NCI-H748 treated with DMSO at 0.1 percent for 48 hours (cell line): ENCODE measurements around the gene CIDEC.

Experiments used
- DNase-seq: peaks from one replicate; lab custom pipeline; 2025; lab: John Stamatoyannopoulos, UW

CIDEC gene, protein sequence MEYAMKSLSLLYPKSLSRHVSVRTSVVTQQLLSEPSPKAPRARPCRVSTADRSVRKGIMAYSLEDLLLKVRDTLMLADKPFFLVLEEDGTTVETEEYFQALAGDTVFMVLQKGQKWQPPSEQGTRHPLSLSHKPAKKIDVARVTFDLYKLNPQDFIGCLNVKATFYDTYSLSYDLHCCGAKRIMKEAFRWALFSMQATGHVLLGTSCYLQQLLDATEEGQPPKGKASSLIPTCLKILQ

DNA sequence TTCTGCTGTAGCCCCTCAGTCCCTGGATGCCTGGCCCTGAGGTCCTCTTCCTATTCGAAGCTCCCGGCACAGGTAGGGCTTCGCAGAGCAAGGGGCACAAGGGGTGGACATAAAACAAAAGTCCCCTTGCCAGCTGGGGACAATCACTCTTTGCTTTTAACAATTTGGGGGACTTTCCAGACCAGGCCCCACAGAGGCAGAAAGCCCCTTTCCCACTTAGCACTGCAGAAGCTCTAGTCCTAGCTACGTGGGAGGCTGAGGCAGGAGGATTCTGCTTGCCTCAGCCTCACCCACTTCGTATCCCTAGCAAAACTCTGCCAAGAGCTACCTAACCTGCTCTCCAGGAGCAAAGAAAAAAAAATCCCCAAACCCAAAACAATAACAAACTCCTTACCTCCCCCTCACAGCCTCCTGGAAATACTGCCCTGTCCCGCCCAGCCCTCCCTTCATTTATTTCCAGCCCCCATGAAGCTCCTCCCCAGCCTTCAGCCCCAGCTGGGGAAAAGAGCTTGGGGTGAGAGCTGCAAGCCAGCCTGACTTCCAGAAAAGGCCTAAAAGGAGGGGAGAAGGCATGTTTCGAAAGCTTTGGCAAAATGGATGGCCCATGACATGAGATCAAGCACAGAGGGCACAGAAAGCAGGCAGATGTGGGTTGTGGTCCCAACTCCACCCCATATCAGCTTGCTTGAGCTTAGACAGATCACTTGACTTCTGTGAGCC lies at the start of gene CIDEC:
Gene CIDEC (minus strand): TSS at position 424 of the 720 bp plus-strand sequence. CDS start 1,767 bp downstream, outside the sequence.
- DNase-seq: no peak

DNA sequence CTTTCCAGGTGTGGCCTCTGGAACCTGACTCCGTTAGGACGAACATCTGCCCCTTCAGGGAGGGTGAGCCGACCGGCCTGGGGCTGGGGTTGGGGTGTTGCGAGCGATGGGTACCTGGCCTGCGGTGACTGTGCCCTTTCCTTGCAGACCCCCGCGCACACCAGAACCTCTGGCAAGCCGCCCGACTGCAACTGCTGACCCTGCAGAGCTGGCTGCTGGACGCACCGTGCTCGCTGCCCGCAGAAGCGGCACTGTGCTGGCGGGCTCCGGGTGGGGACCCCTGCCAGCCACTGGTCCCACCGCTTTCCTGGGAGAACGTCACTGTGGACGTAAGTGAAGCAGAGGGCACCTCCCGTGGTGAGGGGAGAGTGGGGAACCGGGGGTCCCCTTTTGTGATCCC lies 48.1 kb upstream of the CIDEC start:
- DNase-seq: no peak

DNA sequence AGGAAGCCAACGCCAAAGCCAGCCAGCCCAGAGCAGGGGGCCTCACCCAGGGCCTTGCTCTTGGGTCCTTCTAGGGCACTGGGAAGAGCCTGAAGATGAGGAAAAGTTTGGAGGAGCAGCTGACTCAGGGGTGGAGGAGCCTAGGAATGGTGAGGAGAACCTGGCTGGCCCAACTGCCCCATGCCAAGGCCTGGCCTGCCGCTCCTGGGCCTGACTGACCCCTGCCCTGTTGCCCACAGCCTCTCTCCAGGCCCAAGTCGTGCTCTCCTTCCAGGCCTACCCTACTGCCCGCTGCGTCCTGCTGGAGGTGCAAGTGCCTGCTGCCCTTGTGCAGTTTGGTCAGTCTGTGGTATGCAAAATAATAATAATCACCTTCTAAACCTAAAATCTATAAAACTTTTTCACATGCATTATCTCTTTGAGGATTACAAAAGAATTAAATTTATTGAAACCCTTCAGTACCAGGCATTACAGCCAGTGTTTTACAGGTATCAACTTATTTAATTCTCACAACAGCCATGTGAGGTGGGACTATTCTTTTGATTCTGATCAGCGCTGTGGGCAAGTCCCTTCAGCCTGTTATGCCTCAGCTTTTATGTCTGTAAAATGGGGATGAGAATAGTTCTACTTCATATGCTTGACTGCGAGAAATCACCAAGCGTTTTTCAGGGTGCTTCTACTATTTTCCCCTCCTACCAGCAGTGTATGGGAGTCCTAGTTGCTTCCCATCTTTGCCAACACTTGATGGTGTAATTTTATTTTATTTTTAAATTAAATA lies 38.4 kb upstream of the CIDEC start:
- DNase-seq: no peak

DNA sequence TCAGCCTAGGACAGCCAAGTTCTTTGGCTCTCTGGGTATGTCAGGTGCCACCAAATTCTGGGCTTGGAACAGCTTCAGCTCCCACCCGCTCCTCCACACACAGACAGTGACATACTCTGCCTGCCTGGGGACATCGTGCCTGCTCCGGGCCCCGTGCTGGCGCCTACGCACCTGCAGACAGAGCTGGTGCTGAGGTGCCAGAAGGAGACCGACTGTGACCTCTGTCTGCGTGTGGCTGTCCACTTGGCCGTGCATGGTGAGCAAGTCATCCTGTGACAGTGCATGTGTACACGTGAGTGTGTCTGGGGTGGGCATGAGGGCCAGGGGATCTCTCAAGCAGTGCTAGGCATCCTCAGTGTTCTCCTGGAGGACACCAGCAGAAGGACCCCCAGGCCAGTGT lies 37.8 kb upstream of the CIDEC start:
- no peak for DNase-seq

DNA sequence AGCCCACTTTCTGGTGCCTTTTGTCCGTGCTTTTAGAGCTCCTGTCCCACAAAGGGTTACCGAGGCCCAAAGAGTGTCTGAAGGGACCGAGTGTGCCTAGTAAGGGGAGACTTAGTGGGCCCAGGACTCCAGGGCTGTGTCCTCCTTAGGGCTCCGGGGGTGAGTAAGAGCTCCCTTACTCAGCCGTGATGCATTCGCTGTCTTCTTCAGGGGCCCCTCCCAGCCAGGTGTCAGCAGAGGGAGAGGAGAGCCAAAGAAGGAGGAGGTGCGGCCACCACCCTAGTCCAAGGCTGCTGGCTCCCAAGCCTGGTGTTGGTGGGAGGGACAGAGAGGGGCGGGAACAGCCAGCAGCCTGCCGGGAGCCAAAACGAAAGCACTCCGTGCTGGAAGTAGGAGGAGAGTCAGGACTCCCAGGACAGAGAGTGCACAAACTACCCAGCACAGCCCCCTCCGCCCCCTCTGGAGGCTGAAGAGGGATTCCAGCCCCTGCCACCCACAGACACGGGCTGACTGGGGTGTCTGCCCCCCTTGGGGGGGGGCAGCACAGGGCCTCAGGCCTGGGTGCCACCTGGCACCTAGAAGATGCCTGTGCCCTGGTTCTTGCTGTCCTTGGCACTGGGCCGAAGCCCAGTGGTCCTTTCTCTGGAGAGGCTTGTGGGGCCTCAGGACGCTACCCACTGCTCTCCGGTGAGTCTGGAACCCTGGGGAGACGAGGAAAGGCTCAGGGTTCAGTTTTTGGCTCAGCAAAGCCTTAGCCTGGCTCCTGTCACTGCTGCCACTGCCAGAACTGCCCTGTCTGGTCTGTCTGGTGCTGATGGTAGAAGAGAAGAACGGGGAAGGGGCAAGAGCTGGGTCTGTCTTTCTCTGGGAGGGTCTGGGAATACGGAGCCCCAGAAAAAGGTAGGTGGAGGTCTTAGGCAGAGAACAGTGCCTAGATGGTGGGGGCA lies 37.0 kb upstream of the CIDEC start, which contains the start of gene IL17RC:
Gene IL17RC (plus strand): TSS at position 365 of the 947 bp plus-strand sequence. CDS start 218 bp downstream, at position 583.
- DNase-seq: peak; percentile 30

DNA sequence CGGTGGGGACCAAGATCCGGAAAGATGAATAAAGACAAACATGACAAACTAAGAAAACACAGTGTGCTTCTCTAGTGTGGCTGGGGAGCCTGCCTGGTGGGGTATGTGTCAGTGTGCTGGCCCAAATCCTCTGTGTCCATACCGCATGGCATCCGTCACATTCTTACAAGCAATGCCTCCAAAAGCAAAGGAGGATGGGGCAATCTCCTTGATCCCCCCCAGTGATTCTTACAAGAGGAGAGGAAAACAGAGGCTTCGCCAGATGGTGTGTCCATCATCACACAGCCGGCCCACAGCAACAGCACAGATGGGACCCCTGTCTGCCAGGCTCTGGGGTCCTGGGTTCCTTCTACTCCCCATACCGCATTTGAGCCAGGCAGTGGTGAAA lies 36.3 kb upstream of the CIDEC start:
- DNase-seq: no peak

DNA sequence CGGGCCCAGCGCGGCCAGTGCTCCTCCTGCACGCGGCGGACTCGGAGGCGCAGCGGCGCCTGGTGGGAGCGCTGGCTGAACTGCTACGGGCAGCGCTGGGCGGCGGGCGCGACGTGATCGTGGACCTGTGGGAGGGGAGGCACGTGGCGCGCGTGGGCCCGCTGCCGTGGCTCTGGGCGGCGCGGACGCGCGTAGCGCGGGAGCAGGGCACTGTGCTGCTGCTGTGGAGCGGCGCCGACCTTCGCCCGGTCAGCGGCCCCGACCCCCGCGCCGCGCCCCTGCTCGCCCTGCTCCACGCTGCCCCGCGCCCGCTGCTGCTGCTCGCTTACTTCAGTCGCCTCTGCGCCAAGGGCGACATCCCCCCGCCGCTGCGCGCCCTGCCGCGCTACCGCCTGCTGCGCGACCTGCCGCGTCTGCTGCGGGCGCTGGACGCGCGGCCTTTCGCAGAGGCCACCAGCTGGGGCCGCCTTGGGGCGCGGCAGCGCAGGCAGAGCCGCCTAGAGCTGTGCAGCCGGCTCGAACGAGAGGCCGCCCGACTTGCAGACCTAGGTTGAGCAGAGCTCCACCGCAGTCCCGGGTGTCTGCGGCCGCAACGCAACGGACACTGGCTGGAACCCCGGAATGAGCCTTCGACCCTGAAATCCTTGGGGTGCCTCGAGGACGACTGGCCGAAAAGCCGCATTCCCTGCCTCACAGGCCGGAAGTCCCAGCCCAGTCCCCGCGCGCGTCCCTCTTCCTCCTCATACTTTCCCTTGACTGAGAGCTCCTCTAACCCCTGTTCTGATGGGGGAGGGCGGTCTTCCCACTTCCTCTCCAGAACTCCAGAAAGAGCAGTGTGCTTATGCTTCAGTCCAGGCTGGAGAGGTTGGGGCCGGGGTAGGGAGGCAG lies 35.4 kb upstream of the CIDEC start:
- DNase-seq: peak; percentile 1

DNA sequence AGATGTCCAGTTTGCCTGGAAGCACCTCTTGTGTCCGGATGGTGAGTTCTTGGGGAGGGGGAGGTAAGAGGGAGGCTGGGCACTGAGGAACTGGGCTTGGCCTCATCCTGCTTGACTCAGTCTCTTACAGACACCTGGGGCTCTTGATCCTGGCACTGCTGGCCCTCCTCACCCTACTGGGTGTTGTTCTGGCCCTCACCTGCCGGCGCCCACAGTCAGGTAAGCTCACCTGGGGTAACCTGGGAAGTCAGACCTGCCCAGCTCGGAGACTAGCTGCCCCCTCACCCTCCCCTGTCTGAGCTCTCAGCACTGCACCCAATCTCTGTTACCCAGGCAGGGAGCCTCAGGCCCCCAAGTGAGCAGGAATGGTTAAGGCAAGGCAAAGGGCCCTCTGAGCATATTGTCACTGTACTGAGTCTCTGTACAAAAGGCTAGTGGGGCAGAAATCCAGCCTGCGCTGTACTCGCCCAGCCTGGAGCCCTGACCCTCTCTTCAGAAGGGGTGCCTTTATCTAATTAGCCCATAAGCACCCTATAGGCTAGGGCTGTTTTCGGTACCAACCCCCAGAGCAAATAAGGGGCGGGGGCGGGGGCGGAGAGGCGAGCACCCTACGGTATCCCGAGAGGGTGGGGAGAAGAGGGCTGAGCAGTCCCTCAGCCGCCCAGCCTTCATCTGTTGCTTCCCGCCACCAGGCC lies 34.7 kb upstream of the CIDEC start:
- no peak for DNase-seq

DNA sequence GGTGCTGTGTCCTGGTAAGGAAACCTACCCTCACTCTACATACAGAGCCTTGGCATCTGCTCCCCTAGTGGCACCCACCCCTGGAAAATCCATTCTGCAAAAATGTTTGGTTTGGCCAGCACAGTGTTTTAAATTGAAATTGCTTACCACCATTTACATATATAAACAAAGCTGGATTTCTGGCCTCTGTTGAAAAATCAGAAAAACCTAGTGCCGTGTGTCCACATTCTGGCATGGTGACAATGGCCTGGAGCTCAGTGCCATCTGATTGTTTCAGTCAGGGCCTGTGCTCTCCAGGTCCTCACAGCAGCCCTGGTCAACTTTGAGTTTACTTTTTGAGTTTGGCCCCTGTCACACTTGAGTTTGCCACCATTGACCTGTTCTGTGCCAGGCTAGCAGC lies 34.0 kb upstream of the CIDEC start:
- DNase-seq: no peak

DNA sequence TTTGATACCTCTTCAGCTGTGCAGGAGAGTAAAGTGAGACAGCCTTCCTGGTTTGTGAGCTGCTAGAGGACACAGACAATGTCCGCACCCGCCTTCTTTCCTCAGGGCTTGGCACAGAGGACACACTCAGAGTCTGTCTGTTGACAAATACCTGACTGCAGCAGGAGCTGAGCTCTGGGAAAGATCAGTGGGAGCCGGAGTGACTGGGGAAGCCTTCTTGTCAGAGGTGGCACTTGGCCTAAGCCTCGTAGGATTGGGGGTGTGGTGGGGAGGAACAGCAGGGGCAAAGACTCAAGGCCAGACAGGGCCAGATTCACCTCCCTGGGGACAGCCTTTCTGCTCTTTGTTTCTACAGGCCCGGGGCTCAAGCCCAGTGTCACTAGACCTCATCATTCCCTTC lies 33.5 kb upstream of the CIDEC start:
- no peak for DNase-seq

DNA sequence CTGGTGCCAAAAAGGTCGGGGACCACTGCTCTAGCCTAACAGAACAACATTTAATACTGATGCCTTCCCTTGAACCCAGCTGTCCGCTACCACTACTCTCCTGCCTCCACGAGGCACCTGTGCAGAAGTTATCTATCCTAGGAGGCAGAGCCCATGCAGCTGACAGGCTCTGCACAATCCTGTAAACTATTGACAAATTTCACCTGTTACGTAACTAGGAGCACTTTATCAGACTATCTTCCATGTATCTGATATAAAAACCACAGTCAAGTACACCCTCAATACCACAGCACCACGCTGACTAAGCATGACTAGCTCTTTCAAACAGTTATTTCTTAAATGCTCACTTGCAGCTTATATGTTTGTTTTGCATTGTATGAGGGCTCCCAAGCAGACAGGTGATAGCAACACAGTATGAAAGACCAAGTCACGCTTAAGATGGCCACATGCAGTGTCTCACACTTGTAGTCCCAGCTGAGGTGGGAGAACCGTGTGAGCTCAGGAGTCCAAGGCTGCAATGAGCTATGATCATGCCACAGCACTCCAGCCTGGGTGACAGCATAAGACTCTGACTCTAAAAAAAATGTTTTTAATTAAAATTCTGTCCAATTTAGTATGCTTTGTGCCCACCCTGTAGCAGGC lies 32.4 kb upstream of the CIDEC start:
- DNase-seq: no peak

DNA sequence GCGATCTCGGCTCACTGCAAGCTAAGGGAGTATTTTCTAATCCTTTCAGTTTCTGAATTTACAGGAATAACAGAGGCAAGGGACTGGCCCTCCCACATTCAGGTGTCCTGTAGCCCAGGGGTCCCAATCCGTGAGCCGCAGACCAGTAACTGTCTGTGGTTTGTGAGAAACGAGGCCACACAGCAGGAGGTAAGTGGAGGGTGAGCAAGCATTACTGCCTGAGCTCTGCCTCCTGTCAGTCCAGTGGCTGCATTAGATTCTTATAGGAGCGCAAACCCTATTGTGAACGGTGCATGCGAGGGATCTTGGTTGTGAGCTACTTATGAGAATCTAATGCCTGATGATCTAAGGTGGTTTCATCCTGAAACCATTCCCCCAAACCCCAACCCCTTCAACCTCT lies 31.8 kb upstream of the CIDEC start:
- no peak for DNase-seq

DNA sequence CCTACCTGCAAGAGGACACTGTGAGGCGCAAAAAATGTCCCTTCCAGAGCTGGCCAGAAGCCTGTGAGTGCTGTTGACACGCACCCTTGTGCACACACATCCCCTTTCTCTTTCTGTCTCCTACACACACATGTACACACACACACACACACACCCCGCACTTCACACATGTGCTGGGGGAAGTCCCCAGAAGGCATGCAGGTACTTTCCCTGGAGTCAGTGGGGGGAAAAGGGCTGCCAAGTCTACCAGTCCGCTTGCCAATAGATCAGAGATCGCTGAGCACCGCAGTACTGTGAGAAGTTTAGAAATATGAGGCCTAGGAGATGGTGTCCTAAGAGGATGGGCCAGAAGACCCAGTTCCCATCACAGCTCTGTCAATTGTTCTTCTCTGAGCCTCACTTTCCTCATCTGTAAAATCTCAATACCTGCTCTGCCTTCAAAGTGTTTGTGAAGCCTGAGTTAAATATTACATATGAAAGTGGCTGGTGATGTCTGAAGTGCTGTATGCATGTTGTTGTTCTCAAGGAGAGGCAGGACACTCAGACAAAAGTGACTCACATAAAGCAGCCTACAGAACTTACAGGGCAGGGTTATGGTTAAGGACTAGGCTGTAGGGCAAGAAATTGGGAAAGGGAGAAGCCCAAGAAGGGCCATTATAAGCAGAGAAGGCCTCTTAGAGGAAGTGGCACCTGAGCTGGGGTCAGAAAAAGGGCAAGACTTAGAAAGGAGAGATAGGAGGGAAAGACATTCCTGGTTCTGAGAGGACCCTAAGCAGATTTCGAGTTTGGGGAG lies 29.4 kb upstream of the CIDEC start:
- no peak for DNase-seq

DNA sequence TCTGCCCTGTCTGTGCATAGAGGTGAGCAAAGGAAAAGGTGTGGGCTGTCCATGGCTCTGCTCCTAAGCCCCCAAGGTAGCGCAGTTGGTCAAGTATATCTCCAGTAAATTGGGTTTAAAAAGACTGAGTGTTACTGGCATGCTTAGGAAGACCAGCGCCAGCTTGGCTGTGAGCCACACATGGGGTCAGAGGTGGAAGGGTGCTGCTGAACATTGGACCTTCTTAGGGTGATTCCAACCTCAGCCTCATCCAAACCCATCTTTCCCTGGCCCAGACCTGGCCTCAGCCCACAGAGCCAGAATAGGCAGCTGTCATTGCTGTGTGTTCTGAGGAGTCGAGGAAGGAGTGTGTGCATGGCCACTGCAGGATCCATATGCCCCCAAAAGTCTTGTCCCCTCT lies 28.2 kb upstream of the CIDEC start:
- no peak for DNase-seq

DNA sequence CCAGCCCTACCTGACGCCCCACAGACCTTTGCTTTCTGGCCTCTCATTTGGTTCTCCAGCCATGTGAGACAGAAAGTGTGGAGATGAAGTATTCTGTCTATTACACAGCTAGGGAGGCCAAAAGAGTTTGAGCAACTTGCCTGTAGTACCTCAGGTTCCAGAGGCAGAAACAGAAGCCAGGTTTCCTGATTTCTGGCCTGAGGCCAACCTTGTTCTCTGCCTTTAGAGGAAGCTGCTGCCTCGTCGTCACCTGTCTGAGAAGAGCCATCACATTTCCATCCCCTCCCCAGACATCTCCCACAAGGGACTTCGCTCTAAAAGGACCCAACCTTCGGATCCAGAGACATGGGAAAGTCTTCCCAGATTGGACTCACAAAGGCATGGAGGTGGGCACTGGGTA lies 26.4 kb upstream of the CIDEC start:
- no peak for DNase-seq

DNA sequence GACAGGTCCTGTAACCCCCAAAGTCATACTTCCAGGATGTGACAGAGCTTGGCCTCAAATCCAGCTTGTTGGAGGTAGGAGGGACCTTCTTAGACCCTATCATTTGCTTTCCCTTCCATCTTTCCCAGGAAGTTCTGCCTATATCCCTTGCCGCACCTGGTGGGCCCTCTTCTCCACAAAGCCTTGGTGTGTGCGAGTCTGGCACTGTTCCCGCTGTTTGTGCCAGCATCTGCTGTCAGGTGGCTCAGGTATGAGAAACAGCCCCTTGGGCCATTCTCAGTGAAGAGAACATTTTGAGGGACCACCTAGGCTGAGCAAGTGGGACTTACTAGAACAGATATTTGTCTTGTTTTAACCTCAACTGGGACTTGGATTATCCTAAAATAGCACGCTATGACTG lies 23.9 kb upstream of the CIDEC start:
- DNase-seq: no peak

DNA sequence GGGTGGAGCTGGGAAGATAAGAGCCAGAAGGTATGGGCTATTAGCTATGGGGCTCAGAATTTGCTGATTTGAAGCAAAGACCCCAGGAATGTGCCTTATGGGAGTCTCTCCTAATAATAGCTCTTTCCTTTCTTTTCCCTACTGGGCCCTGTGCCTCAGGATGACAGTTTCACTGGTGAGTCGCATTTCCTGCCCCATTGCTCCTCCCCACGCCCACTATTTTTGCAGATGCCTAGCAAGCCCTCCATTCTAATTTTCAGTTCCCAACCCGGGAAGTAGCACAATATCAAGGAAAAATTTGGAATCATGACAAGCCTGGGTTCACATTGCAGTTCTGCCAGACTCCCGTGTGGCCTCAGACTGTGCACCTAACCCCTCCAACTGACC lies 23.2 kb upstream of the CIDEC start:
- no peak for DNase-seq

DNA sequence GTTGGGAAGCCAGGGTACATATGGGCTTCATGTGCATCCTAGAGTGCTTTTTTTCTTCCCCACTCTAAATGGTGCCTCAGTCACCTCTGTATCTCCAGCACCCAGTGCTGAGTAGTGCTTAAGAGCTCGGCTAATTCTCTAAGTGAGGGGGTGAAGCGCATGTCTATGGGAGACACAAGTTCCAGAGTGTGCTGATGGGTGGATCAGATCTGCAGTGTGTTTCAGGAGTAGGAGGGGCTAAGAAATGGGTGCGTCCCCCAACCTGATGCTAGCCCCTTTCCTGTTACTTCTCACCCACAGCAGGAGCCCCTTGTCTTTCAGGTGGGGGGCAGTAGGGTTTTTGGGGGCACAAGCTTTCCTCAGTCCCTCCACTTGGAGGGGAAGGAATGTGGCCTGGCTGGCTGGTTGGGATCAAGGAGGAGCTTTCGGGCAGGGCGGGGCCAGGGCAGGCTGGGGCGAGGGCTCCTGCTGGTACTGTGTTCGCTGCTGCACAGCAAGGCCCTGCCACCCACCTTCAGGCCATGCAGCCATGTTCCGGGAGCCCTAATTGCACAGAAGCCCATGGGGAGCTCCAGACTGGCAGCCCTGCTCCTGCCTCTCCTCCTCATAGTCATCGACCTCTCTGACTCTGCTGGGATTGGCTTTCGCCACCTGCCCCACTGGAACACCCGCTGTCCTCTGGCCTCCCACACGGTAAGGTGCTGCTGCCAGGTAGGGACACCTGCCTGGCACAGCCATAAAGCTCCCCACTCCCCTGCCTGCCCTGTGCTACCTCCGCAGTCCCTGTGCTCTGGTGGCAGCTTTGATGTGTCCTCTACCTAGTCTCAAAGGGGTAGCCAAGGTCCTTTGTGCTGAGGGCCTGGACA lies 22.6 kb upstream of the CIDEC start, which contains the start of gene IL17RE:
Gene IL17RE (plus strand): TSS at position 477 of the 866 bp plus-strand sequence. CDS start 85 bp downstream, at position 562.
- DNase-seq: no peak
